ENCODE results near the gene DPYSL5.

- TF ChIP-seq, protein P1, sequence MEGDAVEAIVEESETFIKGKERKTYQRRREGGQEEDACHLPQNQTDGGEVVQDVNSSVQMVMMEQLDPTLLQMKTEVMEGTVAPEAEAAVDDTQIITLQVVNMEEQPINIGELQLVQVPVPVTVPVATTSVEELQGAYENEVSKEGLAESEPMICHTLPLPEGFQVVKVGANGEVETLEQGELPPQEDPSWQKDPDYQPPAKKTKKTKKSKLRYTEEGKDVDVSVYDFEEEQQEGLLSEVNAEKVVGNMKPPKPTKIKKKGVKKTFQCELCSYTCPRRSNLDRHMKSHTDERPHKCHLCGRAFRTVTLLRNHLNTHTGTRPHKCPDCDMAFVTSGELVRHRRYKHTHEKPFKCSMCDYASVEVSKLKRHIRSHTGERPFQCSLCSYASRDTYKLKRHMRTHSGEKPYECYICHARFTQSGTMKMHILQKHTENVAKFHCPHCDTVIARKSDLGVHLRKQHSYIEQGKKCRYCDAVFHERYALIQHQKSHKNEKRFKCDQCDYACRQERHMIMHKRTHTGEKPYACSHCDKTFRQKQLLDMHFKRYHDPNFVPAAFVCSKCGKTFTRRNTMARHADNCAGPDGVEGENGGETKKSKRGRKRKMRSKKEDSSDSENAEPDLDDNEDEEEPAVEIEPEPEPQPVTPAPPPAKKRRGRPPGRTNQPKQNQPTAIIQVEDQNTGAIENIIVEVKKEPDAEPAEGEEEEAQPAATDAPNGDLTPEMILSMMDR (IDR thresholded peaks at IDR 0.05; ENCODE audit: low read depth, low read length): no peak
- TF ChIP-seq EZH2phosphoT487 (IDR thresholded peaks at IDR 0.05; ENCODE audit: low read depth): no peak
Observed at GRCh38 chr2:26809876-26810577, 37.9 kb upstream of the DPYSL5 start.
